SK-N-SH (cell line): ENCODE measurements around the gene CHEK2. TPM values are rescaled to one million over a fixed set of nuclear protein-coding genes. Genes with fewer than 3 reads are reported as not detected.

Source experiments
- CTCF ChIA-PET: fragments of 300-600, 350-600 bp; formaldehyde crosslinking; extraction: SDS; loops from one replicate; lab custom pipeline; 2021; lab: Yijun Ruan, JAX
- POLR2A ChIA-PET: fragments of 350-600 bp; sonication (Branson Sonifier 250); formaldehyde crosslinking; extraction: SDS; loops from one replicate; lab custom pipeline; 2020; ENCODE audit warnings: antibody characterized with exemption, inconsistent platforms; lab: Yijun Ruan, JAX
- DNase-seq: peaks from one replicate; pipeline ENCODE4 v3.0.0; 2012
- H2AFZ ChIP-seq: fragments of 200-600 bp; sonication (generic); 2 replicates; pipeline ENCODE4 v1.8.1; 2016; ENCODE audit warnings: antibody characterized with exemption, mild to moderate bottlenecking, low read depth
- H3F3A ChIP-seq: fragments of 200-600 bp; sonication (generic); replicated peaks from 2 replicates; pipeline ENCODE3; 2016; ENCODE audit warnings: antibody characterized with exemption, mild to moderate bottlenecking; ENCODE audit not compliant: insufficient read depth
- H3K27ac ChIP-seq, 2 experiments: fragments of 200-500 bp in 1 of 2; fragments of 200-600 bp in 1 of 2; sonication (Bioruptor generic) in 1 of 2; sonication (generic), shearing (Covaris generic) in 1 of 2; 2 replicates each; pipeline versions ENCODE4 v1.5.1 to v1.6.1; 2014 to 2016; ENCODE audit warnings: low read depth in 2 of 2, inconsistent platforms in 1 of 2, low read length in 1 of 2, mild to moderate bottlenecking in 1 of 2, mixed read lengths in 1 of 2
- H3K27me3 ChIP-seq: fragments of 200-600 bp; sonication (generic), shearing (Covaris generic); 2 replicates; pipeline ENCODE4 v1.6.1; 2016; ENCODE audit warnings: mixed run types; ENCODE audit not compliant: insufficient read depth
- H3K36me3 ChIP-seq, 2 experiments: fragments of 200-500 bp in 1 of 2; fragments of 200-600 bp in 1 of 2; sonication (Bioruptor generic) in 1 of 2; sonication (generic) in 1 of 2; replicated peaks in 1 of 2; 2 replicates each; pipeline versions ENCODE3 to v1.5.1; 2014 to 2016; ENCODE audit warnings: low read length in 1 of 2, mild to moderate bottlenecking in 1 of 2; ENCODE audit not compliant: insufficient read depth in 2 of 2, control insufficient read depth in 1 of 2
- H3K4me1 ChIP-seq, 2 experiments: fragments of 200-500 bp in 1 of 2; fragments of 200-600 bp in 1 of 2; sonication (Bioruptor generic) in 1 of 2; sonication (generic), shearing (Covaris generic) in 1 of 2; 2 replicates each; pipeline versions ENCODE4 v1.5.1 to v1.6.1; 2014 to 2016; ENCODE audit warnings: low read depth in 1 of 2, low read length in 1 of 2, mixed run types in 1 of 2; ENCODE audit not compliant: insufficient read depth in 2 of 2, control insufficient read depth in 1 of 2
- H3K4me2 ChIP-seq: fragments of 200-600 bp; sonication (generic), shearing (Covaris generic); 2 replicates; pipeline ENCODE4 v1.6.1; 2017; ENCODE audit warnings: mixed run types
- H3K4me3 ChIP-seq, 2 experiments: fragments of 200-500 bp in 1 of 2; fragments of 200-600 bp in 1 of 2; sonication (Bioruptor generic) in 1 of 2; sonication (generic), shearing (Covaris generic) in 1 of 2; 2 replicates each; pipeline versions ENCODE4 v1.5.1 to v1.8.1; 2014 to 2016; ENCODE audit warnings: low read depth in 2 of 2, inconsistent platforms in 1 of 2, low read length in 1 of 2, mild to moderate bottlenecking in 1 of 2, mixed read lengths in 1 of 2, moderate library complexity in 1 of 2
- H3K79me2 ChIP-seq: fragments of 200-600 bp; sonication (generic); 2 replicates; pipeline ENCODE4 v1.8.1; 2017; ENCODE audit warnings: mild to moderate bottlenecking; ENCODE audit not compliant: insufficient read depth
- H3K9ac ChIP-seq: fragments of 200-600 bp; sonication (generic); 2 replicates; pipeline ENCODE4 v1.6.1; 2017; ENCODE audit warnings: mixed run types
- H3K9me2 ChIP-seq: fragments of 200-600 bp; sonication (generic); 2 replicates; pipeline ENCODE4 v1.6.1; 2017; ENCODE audit warnings: mixed run types
- H3K9me3 ChIP-seq: fragments of 200-600 bp; sonication (generic); 2 replicates; pipeline ENCODE4 v1.6.1; 2017; ENCODE audit warnings: mixed run types, mild to moderate bottlenecking, moderate library complexity
- H4K20me1 ChIP-seq: fragments of 200-600 bp; sonication (generic); 2 replicates; pipeline ENCODE4 v1.6.1; 2017; ENCODE audit warnings: mild to moderate bottlenecking, mixed run types; ENCODE audit not compliant: insufficient read depth
- EZH2phosphoT487 ChIP-seq: fragments of 200-600 bp; sonication (generic); IDR thresholded peaks from 2 replicates; pipeline ENCODE4 v1.6.1; 2017; ENCODE audit warnings: low read depth, mixed run types, mild to moderate bottlenecking, antibody characterized with exemption, moderate library complexity, borderline replicate concordance
- FOXJ3 ChIP-seq: sonication (generic); formaldehyde crosslinking; IDR thresholded peaks from 2 replicates; pipeline ENCODE4 v1.5.1; 2020; ENCODE audit warnings: mild to moderate bottlenecking, missing genetic modification reagents
- GABPA ChIP-seq: IDR thresholded peaks from 2 replicates; pipeline ENCODE4 v1.4.0; 2012; ENCODE audit warnings: low read depth, mild to moderate bottlenecking
- MXI1 ChIP-seq: IDR thresholded peaks from 2 replicates; pipeline ENCODE4 v1.6.1; 2012; ENCODE audit warnings: mild to moderate bottlenecking, low read depth, low read length, improper control_type of control experiment
- RAD21 ChIP-seq: IDR thresholded peaks from 2 replicates; pipeline ENCODE4 v1.6.1; 2012; ENCODE audit warnings: mild to moderate bottlenecking, low read length
- REST ChIP-seq: IDR thresholded peaks from 2 replicates; pipeline ENCODE4 v1.6.1; 2012; ENCODE audit warnings: mild to moderate bottlenecking, low read depth, low read length, moderate library complexity
- RXRA ChIP-seq: IDR thresholded peaks from 2 replicates; pipeline ENCODE4 v1.4.0; 2012; ENCODE audit warnings: low read depth, mild to moderate bottlenecking, borderline replicate concordance
- SIN3A ChIP-seq: IDR thresholded peaks from 2 replicates; pipeline ENCODE4 v1.6.1; 2012; ENCODE audit warnings: low read depth, mild to moderate bottlenecking, low read length, moderate library complexity, borderline replicate concordance
- WGBS: methylation state at CpG from one replicate; pipeline ENCODE4 v1.1.6; 2017; ENCODE audit warnings: low lambda C conversion rate; 5-methylcytosine and 5-hydroxymethylcytosine counted together
- polyA plus RNA-seq, 3 experiments: library from polyadenylated mRNA; depleted of rRNA; stranded (reverse); fragments of >200 nt; gene quantifications; 2 replicates each; pipeline ENCODE4 v1.2.3, GENCODE V29; 2012
- small RNA-seq, 7 experiments: library from RNA; depleted of rRNA; stranded (forward); fragments of <200 nt; gene quantifications; one replicate each; pipeline ENCODE3, GENCODE V24; 2012
- TF ChIP-seq, protein P1 (sequence below): IDR thresholded peaks from 2 replicates; pipeline ENCODE4 v1.4.0; 2012; ENCODE audit warnings: low read depth, borderline replicate concordance
- TF ChIP-seq, protein P2 (sequence below): IDR thresholded peaks from 2 replicates; pipeline ENCODE4 v1.4.0; 2012; ENCODE audit warnings: low read depth

The CHEK2 gene
- polyA plus RNA-seq, 1 of the 3 experiments (the other 2 are of a cell fraction), result 12.0 TPM

DNA sequence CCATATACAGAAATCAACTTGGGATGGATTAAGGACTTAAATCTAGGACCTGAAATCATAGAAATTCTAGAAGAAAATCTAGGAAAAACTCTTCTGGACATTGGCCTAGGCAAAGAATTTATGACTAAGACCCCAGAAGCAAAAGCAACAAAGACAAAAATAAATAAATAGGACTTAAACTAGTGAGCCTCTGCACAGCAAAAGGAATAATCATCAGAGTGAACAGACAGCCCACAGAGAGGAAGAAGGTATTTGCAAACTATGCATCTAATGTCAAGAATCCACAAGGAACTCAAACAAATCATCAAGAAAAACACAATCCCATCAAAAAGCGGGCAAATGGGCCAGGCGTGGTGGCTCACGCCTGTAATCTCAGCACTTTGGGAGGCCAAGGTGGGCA, 94.4 kb downstream of the CHEK2 start:
- POLR2A ChIA-PET, result no interaction called here
- Histone ChIP-seq H3F3A (no peaks in the 10 kb centered on the region), H3K9me3 (no peaks in the 10 kb centered on the region), H3K27me3 (no peaks in the 10 kb centered on the region), H4K20me1 (no peaks in the 10 kb centered on the region), H3K4me3 (no peak overlapping the region), H3K36me3 (no peaks in the 10 kb centered on the region), H3K4me2 (no peak overlapping the region), H3K4me1 (peaks cover 0 to 2% of the 10 kb centered on the region in 2 experiments; a peak in 1 of 4 replicates), H3K79me2 (peaks cover 19% of the 10 kb centered on the region), H3K9ac (no peak overlapping the region), H3K27ac (no peak overlapping the region), H2AFZ (no peak overlapping the region), H3K9me2 (no peaks in the 10 kb centered on the region)
- 100% methylated on average over 3 of the region's 3 CpGs for WGBS
- DNase-seq, result no peak
- CTCF ChIA-PET, result no interaction called here
- TF ChIP-seq, protein P1, sequence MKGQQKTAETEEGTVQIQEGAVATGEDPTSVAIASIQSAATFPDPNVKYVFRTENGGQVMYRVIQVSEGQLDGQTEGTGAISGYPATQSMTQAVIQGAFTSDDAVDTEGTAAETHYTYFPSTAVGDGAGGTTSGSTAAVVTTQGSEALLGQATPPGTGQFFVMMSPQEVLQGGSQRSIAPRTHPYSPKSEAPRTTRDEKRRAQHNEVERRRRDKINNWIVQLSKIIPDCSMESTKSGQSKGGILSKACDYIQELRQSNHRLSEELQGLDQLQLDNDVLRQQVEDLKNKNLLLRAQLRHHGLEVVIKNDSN, result no peak
- no peak for TF ChIP-seq FOXJ3 (CRISPR knock-in tag)
- no peak for TF ChIP-seq SIN3A
- TF ChIP-seq EZH2phosphoT487, result no peak

DNA sequence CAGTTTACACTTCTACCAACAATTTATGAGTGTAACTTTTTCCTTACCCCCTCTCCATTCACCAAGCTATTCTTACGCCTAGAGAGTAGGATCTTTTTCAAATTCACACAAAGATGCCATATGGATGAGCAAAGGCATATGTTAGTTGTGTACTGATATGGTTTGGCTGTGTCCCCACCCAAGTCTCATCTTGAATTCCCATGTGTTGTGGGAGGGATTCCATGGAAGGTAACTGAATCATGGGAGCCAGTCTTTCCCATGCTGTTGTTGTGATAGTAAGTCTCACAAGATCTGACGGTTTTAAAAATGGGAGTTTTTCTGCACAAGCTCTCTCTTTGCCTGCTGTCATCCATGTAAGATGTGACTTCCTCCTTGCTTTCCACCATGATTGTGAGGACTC, 102.3 kb downstream of the CHEK2 start:
- WGBS, result 100% methylated on average over 2 of the region's 2 CpGs
- Histone ChIP-seq H3K9me2 (no peaks in the 10 kb centered on the region), H3K27me3 (no peaks in the 10 kb centered on the region), H3K4me2 (no peak overlapping the region), H3K4me3 (no peak overlapping the region), H3K27ac (no peak overlapping the region), H3K79me2 (peaks cover 34% of the 10 kb centered on the region; the same call in 1 of the 2 replicates), H4K20me1 (no peaks in the 10 kb centered on the region), H3K9ac (no peak overlapping the region), H3K4me1 (peaks cover 0 to 2% of the 10 kb centered on the region in 2 experiments; a peak in 1 of 4 replicates), H3K9me3 (no peaks in the 10 kb centered on the region), H2AFZ (no peak overlapping the region), H3F3A (no peaks in the 10 kb centered on the region), H3K36me3 (peaks cover 0 to 6% of the 10 kb centered on the region in 2 experiments)
- CTCF ChIA-PET, result no interaction called here
- TF ChIP-seq, protein P2, sequence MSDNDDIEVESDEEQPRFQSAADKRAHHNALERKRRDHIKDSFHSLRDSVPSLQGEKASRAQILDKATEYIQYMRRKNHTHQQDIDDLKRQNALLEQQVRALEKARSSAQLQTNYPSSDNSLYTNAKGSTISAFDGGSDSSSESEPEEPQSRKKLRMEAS, result no peak
- TF ChIP-seq GABPA (no peak), MXI1 (no peak), RAD21 (no peak), REST (no peak), RXRA (no peak)
- TF ChIP-seq, protein P1, result no peak
- POLR2A ChIA-PET, result interaction anchor here (0.6 kb wide), 1 partner anchor 36 kb away, joined by 3 read pairs; no protein-coding TSS in a partner anchor
- no peak for DNase-seq

Small RNA genes within 50 kb of the gene (small RNA-seq; reads per million reads assigned to genes)
- 0 to 0.13 (median 0) reads per million in 7 experiments for gene RN7SL162P

Other genes with a start within 250 kb of the CHEK2 start
- 5.8 and 5.9 TPM in 2 replicates for gene TTC28, start 62.0 kb downstream of the CHEK2 start, polyA plus RNA-seq (2012; rRNA removed)
- 19.1 and 19.9 TPM in 2 replicates for gene HSCB, start 219 bp upstream of the CHEK2 start, polyA plus RNA-seq (2012; rRNA removed)
- 4.2 and 4.5 TPM in 2 replicates for gene CCDC117, start 30.9 kb upstream of the CHEK2 start, polyA plus RNA-seq (2012; rRNA removed)
- 55.6 and 67.6 TPM in 2 replicates for gene XBP1, start 58.7 kb upstream of the CHEK2 start, polyA plus RNA-seq (2012; rRNA removed)
- 2.9 and 4.2 TPM in 2 replicates for gene ZNRF3, start 141.8 kb upstream of the CHEK2 start, polyA plus RNA-seq (2012; rRNA removed)